Neural progenitor cell (in vitro differentiated cells): ENCODE measurements around the gene PRLH.

Experiments used
- CTCF ChIP-seq: fragments of 200-600 bp; sonication (generic); IDR thresholded peaks from 2 replicates; pipeline ENCODE4 v1.5.1; 2017; ENCODE audit warnings: antibody characterized with exemption, mild to moderate bottlenecking
- EZH2 ChIP-seq: fragments of 200-600 bp; sonication (generic); IDR thresholded peaks from 2 replicates; pipeline ENCODE4 v1.6.1; 2017; ENCODE audit warnings: antibody characterized with exemption, mild to moderate bottlenecking, moderate library complexity
- EZH2phosphoT487 ChIP-seq: fragments of 200-600 bp; sonication (generic); IDR thresholded peaks from 2 replicates; pipeline ENCODE4 v1.6.1; 2017; ENCODE audit warnings: antibody characterized with exemption

- no peak for TF ChIP-seq CTCF
- TF ChIP-seq EZH2, result no peak
- TF ChIP-seq EZH2phosphoT487, result no peak
Observed at GRCh38 chr2:237577458-237577857, 11.1 kb downstream of the PRLH start.
